GM19043 (cell line): ENCODE data around the gene TCIRG1.
"Not testable (repeated sequence)": the region's sequence is repeated elsewhere in the genome, so short reads cannot be mapped to it uniquely, and the experiment has no call there.

Experiments
- ATAC-seq: cut with Tn5 transposase; IDR thresholded peaks from one replicate; pipeline ENCODE4 v1.9.1; 2021; ENCODE audit warnings: low read depth; ENCODE audit not compliant: unreplicated experiment

Gene TCIRG1

DNA sequence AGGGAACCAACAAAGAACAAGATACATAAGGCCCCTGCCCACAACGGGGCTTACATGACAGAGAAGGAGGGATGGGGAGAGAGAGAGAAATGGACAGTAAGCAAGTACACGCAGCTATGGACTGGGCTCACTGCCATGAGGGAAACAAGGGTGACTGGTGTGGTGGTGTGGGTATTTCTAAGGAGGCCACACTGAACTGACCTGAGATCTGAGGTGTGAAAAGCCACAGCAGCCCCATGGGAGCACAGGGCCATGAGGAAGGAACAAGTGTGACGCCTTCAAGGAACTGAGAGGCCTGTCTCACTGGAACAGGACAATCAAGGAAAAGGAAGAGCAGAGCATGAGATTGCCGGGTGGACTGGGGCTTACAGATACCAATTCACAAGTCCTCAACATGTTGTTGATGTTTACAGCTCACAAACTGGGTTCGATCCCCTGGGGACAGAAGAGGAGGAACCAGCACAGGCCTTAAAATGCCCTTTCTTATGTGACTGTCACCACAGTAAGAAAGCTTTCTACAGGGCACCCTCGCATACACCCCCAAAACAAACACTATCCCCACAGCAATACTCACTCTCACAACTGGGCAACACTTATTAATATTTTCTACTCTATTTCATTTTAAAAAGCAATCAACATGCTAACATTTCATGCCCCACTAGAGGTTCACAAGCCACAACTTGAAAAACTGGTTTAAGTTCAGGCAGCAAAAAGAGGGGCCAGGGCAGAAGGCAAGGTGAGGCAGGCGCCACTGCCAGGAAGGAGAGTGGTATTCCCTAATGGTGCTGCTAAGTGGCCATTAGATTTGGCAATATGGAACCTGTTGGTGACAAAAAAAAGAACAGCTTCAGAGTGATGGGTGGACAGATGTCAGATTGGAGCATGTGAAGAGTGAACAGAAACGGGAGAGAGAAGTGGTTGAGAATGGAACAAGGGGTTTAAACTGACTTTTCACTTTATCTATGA lies 39.1 kb downstream of the TCIRG1 start:
- no peak for ATAC-seq

DNA sequence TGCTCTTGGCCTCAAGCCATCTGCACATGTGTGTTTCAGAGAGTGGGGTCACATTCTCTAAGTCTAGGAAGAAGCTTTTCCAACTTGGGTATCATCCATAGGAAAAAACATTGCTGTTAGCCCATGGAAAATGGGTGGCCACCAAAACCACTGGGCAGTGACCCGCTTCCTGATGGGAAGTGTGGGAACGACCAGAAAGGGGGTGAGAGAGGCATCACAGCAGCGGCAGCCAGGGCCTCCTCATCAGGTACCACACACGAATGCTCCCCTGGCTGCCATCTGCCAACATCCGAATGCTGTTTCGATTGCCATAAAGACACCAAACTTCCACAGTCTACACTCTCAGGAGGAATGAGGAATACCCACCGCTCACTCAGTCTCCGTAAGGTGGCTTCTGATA lies 42.0 kb downstream of the TCIRG1 start:
- ATAC-seq: no peak

DNA sequence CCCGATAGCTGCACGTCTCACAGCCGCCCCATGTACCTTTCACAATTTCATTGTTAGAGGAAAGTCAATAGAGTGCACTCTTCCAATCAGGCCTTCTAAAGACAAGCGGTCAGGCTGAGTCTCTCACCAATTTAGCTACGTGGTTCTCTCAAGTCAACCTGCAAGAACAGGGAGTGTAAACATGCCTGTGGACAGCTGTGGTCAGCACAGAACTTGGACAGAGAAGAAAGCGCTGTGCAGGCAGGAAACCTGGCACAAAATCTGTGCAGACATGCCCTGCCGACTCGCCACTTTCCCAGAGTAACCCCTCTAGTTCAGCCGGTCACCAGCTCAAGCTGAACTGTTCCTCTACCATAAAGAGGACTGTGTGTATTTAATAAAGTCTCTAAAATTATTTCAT lies 42.9 kb downstream of the TCIRG1 start:
- no peak for ATAC-seq

DNA sequence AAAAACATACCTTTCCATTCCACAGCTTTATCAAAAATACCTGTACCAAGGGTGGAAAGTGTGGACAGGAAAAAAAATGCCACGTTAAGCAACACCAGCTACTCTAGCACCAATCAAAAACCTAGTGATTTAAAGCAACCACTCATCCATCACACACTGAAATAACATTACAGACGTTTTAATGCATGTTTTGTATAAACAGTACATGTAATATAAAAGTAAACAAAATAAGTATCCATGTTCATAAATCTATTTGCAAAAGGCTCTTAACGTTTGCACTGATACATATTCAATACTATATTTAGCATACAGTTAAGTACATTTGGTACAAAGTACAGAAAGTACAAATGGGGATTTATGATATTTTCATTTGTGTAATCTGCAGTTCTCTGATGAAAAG lies 43.7 kb downstream of the TCIRG1 start:
- ATAC-seq: no peak

DNA sequence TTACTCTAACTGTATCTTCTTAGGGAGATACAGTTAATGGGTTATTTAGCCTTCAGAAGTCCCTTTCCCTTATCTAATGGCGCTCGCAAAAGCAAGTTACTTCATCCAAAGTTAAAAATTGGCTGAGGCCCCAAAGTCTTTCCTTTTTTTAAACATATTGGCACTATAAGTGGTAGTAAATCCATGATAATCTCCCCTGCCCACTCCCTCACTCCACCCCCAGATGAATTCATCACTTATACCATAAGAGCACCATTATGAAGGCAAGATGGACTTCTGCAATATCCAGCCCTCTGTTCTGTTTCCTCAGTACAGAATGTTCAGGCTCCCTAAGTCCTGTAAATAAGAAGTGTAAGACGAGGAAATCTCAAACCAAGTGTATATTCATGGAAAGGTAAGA lies 44.7 kb downstream of the TCIRG1 start:
- no peak for ATAC-seq

DNA sequence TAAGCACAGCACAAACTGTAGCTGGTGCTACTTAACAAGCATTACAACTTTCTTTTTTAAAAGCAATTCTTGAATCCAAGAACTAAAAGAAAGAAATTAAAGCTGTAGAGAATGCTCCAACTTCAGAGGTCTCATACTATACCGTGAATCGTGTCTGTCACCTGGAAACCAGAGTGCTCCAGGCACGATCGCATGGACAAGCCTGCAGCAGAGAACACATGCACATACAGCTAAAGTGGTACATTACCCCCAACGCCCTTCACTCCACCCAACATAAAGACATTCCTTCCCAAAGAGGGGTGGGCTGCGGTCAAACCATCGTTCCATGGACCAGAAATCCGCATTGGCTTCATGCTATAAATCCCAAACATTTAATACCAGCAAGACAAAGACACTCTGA lies 50.9 kb downstream of the TCIRG1 start:
- ATAC-seq: no peak

DNA sequence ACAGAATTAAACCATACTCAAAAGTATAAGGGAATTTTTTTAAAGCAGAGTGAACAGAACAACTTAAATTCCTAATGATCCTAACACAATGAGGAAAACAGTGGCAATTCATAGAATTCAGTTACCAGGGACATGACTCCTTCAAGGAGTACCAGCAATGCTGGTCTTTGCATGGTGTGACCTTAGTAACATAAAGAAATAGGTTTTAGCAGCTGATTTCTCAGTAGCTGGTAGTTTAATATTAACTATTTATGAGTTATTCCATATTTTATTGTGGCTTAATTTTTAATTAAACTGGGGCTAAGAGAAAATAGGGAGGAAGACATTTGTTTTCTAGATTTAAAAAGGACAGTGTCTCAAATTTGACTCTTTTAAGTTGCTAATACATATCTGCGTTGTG lies 51.5 kb downstream of the TCIRG1 start:
- no peak for ATAC-seq

DNA sequence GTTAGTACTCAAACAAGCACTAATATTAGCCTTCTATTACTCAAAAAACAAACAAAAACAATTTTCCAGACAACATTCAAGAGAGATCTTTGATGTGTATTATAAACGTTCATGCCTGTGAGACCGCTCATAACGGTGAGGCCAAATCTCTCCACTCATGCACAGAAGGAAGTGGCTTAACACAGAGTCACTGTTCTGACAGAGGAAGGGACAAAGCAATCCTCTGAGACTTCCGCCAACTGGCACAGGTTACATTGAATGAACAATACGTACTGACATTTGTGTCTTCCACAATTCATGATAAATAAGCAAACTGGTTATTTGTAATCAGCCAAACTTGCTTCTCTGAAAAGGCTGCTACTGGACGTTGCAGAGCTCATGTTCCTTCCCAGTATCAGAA lies 51.9 kb downstream of the TCIRG1 start:
- ATAC-seq: peak; percentile 66

DNA sequence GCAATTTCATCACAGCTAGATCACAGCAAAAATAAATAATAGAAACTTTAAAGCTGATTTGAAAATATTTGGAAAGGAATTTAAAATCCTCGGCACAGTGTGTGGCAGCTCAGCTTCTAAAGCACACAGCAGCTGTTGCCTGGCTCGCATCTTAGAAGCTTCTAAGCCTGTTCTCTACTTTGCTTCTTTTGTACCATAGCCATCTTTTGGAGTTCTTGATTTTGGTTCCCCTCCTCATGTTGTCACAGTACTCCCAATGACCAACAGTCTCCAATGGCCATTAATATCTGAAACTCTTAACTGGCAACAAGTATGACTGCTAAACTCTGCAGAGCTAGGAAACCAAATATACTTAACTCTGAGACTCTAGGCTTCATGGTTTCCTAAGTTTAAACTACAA lies 53.6 kb downstream of the TCIRG1 start:
- no peak for ATAC-seq

DNA sequence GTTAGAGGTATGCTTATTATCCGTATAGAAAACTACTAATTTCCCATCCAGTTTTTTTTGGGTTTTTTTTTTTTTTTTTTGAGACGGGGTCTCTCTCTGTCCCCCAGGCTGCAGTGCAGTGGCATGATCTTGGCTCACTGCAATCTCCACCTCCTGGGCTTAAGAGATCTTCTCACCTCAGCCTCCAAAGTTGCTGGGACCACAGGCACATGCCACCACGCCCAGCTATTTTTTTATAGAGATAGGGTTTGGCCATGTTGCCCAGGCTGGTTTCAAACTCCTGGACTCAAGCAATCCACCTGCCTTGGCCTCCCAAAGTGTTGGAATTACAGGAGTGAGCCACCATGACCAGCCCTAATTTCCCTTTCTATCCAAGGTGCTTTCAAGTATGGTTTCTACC lies 54.1 kb downstream of the TCIRG1 start:
- not testable (repeated sequence) for ATAC-seq

DNA sequence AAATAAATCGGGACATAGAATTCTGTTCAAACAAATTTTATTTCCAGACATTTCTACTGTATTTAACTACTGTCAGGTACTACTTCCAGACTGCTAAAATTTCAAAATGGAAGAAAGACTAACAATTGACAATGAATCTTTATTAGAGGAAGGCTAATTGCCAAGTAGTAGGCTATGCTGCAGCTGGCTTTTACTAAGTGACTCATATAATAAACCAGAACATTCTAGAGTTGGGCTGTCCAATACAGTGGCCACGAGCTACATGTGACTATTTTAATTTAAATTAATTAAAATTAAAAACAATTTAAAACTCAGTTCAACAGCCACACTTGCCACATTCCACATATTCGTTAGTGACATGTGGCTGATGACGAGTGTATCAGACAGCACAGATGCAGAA lies 54.7 kb downstream of the TCIRG1 start:
- ATAC-seq: no peak

DNA sequence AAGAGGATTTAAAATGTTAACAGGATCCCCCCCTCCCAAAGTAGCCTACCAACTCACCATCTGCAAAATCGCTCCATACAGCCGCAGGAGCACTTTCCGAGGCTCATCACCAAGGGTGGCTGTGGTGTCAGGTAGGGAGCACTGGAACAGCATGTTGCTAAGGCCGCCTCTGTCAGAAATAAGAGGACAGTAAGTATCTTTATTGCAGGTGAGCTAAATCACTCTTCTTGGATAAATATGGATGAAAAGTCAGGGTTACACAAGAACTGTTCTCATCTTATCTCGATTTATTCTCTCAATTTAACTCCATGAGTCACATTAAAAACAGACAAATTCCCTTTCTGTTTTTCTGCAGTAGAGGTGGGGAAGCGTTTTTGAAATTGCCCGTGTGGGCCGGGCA lies 58.1 kb downstream of the TCIRG1 start:
- ATAC-seq: no peak

DNA sequence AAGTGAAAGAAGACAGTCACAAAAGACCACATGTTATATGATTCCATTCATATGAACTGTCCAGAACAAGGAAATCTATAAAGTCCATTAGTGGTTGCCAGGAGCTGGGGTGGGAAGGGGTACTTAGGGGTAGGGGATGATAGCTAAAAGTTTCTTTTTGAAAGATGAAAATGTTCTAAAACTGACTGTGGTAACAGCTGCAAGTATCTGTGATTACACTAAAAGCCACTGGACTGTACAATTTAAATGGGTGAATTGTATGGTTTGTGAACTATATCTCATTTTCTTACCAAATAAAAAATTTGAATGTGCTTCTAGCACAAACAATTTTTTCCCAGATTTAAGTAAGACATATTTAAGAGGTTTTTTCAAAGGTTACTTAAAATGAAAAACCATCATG lies 60.2 kb downstream of the TCIRG1 start:
- ATAC-seq: no peak

DNA sequence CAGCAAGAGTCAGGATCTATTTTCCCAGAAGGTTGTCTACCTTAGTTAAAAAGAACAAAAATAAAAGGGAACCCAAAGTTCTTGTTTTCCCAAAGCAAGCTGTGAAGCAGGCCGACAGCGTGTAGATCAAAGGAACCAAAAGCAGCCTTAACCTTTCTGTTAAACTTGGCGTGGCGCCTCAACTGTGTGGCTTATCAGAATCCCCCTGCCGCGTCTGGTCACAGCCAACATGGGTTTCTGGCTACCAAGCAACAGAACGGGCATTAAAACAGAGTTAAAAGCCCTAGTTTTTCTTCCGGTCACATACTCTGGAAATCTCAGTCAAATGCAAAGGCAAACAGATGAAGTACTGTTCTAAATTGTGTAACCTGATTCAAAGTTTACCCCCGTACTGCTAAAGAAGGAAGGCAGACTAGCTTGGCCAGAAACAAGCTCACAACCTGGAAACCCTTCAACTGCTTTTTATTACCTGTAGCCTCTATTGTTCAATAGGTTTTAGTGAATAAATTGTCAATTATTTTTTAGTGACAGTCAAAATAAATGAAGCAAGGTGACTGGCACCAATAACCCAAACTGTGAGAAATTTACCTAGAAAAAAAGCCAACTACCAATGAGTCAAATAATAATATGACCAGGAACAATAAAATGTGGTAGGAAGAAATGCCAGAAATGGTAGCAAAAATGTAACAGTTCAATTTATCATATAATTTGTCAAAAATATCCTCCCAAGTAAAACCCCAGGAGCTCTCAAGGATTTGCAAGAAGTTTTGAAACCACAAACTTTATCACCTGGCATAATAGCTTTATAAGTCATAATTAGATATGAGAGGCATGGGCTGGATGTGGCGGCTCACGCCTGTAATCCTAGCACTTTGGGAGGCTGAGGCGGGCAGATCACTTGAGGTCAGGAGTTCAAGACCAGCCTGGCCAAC lies 60.9 kb downstream of the TCIRG1 start:
- no peak for ATAC-seq
